Measurements from ENCODE around the gene PWWP2A.

DNA sequence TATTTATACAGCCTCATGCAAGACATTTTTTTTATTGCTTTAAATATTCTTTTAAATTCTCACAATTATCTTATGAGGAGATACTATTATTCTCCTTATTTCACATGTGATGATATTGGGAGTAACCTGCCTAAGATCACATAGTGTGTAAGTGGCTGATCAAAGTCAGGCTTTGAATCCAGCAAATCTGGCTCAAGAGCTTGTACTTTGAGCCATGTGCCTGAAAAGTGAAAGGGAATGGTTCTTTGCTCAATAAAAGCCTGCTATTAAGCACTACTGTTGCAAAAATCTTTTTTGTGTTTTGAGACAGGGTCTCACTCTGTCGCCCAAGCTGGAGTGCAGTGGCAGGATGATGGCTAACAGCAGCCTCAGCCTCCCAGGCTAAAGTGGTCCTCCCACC, 35.1 kb downstream of the PWWP2A start:
- TF ChIP-seq, protein P1, sequence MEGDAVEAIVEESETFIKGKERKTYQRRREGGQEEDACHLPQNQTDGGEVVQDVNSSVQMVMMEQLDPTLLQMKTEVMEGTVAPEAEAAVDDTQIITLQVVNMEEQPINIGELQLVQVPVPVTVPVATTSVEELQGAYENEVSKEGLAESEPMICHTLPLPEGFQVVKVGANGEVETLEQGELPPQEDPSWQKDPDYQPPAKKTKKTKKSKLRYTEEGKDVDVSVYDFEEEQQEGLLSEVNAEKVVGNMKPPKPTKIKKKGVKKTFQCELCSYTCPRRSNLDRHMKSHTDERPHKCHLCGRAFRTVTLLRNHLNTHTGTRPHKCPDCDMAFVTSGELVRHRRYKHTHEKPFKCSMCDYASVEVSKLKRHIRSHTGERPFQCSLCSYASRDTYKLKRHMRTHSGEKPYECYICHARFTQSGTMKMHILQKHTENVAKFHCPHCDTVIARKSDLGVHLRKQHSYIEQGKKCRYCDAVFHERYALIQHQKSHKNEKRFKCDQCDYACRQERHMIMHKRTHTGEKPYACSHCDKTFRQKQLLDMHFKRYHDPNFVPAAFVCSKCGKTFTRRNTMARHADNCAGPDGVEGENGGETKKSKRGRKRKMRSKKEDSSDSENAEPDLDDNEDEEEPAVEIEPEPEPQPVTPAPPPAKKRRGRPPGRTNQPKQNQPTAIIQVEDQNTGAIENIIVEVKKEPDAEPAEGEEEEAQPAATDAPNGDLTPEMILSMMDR (IDR thresholded peaks at IDR 0.05) = no peak
- TF ChIP-seq POLR2AphosphoS5 (IDR thresholded peaks at IDR 0.05; ENCODE audit: low read depth, low read length) = no peak
- TF ChIP-seq, protein P2, sequence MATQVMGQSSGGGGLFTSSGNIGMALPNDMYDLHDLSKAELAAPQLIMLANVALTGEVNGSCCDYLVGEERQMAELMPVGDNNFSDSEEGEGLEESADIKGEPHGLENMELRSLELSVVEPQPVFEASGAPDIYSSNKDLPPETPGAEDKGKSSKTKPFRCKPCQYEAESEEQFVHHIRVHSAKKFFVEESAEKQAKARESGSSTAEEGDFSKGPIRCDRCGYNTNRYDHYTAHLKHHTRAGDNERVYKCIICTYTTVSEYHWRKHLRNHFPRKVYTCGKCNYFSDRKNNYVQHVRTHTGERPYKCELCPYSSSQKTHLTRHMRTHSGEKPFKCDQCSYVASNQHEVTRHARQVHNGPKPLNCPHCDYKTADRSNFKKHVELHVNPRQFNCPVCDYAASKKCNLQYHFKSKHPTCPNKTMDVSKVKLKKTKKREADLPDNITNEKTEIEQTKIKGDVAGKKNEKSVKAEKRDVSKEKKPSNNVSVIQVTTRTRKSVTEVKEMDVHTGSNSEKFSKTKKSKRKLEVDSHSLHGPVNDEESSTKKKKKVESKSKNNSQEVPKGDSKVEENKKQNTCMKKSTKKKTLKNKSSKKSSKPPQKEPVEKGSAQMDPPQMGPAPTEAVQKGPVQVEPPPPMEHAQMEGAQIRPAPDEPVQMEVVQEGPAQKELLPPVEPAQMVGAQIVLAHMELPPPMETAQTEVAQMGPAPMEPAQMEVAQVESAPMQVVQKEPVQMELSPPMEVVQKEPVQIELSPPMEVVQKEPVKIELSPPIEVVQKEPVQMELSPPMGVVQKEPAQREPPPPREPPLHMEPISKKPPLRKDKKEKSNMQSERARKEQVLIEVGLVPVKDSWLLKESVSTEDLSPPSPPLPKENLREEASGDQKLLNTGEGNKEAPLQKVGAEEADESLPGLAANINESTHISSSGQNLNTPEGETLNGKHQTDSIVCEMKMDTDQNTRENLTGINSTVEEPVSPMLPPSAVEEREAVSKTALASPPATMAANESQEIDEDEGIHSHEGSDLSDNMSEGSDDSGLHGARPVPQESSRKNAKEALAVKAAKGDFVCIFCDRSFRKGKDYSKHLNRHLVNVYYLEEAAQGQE (IDR thresholded peaks at IDR 0.05; ENCODE audit: insufficient read depth in 1 of 2, low read depth in 2 of 2, low read length in 1 of 2) = no peak
- TF ChIP-seq SIN3A (IDR thresholded peaks at IDR 0.05; ENCODE audit: borderline replicate concordance, insufficient read depth, low read depth, low read length) = no peak
